ENCODE data around the gene NRXN2. TPM values are rescaled to one million over a fixed set of nuclear protein-coding genes. Genes with fewer than 3 reads are reported as not detected.

NRXN2 gene
- total and polyA plus RNA-seq, 3 experiments from 2014 or later = 0.55 to 0.75 TPM; not detected in 1

GRCh38 chr11:64731601-64732000, 8.6 kb upstream of the NRXN2 start:
- H3K27me3 ChIP-seq (ENCODE audit: insufficient read depth, low read length, poor library complexity, severe bottlenecking) = no peaks in the 10 kb centered on the region
- ChIA-PET POLR2A (no interaction called here), CTCF (no interaction called here)
- peaks cover 45% of the 10 kb centered on the region for H3K36me3 ChIP-seq (ENCODE audit: insufficient read depth, low read length)
- H3K4me1 ChIP-seq (ENCODE audit: insufficient read depth, low read length) = no peaks in the 10 kb centered on the region
- Mint-ChIP-seq H3K27ac (peak overlapping the region in 1 of 8 donors; percentile 18), H3K4me1 (peaks cover 15 to 24% (median 20%) of the 10 kb centered on the region in 3 donors), H3K4me3 (no peak overlapping the region), H3K9me3 (peaks cover 0 to 2% (median 0%) of the 10 kb centered on the region in 5 donors), H3K36me3 (peaks cover 4 to 85% (median 26%) of the 10 kb centered on the region in 3 donors), H3K27me3 (peaks cover 0 to 1% of the 10 kb centered on the region in 2 donors)
- DNase-seq = no peak
- no peaks in the 10 kb centered on the region for H3K9me3 ChIP-seq (ENCODE audit: low read length)
- no peak overlapping the region for H3K27ac ChIP-seq (ENCODE audit: low read depth, low read length)
- no peak overlapping the region for H3K4me3 ChIP-seq (ENCODE audit: low read length)

GRCh38 chr11:64729851-64730382, 6.9 kb upstream of the NRXN2 start:
- no peaks in the 10 kb centered on the region for H3K9me3 ChIP-seq (ENCODE audit: low read length)
- H3K4me3 ChIP-seq (ENCODE audit: low read length) = no peak overlapping the region
- no peak overlapping the region for H3K27ac ChIP-seq (ENCODE audit: low read depth, low read length)
- DNase-seq = no peak
- no peaks in the 10 kb centered on the region for H3K27me3 ChIP-seq (ENCODE audit: insufficient read depth, low read length, poor library complexity, severe bottlenecking)
- H3K27me3 Mint-ChIP-seq = no peaks in the 10 kb centered on the region
- H3K4me1 ChIP-seq (ENCODE audit: insufficient read depth, low read length) = no peaks in the 10 kb centered on the region
- peak overlapping the region in 3 of 8 donors; percentile 12 to 78 (median 70) for H3K27ac Mint-ChIP-seq
- H3K4me1 Mint-ChIP-seq = peaks cover 14 to 23% (median 20%) of the 10 kb centered on the region in 3 donors
- H3K36me3 Mint-ChIP-seq = peaks cover 4 to 72% (median 24%) of the 10 kb centered on the region in 3 donors
- peaks cover 29% of the 10 kb centered on the region for H3K36me3 ChIP-seq (ENCODE audit: insufficient read depth, low read length)
- H3K9me3 Mint-ChIP-seq = peaks cover 0 to 2% (median 0%) of the 10 kb centered on the region in 5 donors
- H3K4me3 Mint-ChIP-seq = no peak overlapping the region
- ChIA-PET CTCF (interaction anchor here (0.9 kb wide), 2 partner anchors 12 to 13 kb away, joined by 3 read pairs; no protein-coding TSS in a partner anchor), POLR2A (no interaction called here)

GRCh38 chr11:64728757-64729365, 5.9 kb upstream of the NRXN2 start:
- DNase-seq = no peak
- POLR2A ChIA-PET = interaction anchor here (0.6 kb wide), 2 partner anchors 10 to 21 kb away, joined by 4 to 5 read pairs; no protein-coding TSS in a partner anchor
- Mint-ChIP-seq H3K4me3 (no peak overlapping the region), H3K27ac (no peak overlapping the region), H3K9me3 (peaks cover 0 to 2% (median 0%) of the 10 kb centered on the region in 5 donors), H3K4me1 (peaks cover 13 to 27% (median 26%) of the 10 kb centered on the region in 3 donors), H3K27me3 (no peaks in the 10 kb centered on the region), H3K36me3 (peaks cover 4 to 63% (median 20%) of the 10 kb centered on the region in 3 donors)
- Histone ChIP-seq H3K9me3 (ENCODE audit: low read length) (no peaks in the 10 kb centered on the region), H3K36me3 (ENCODE audit: insufficient read depth, low read length) (peaks cover 22% of the 10 kb centered on the region), H3K27me3 (ENCODE audit: insufficient read depth, low read length, poor library complexity, severe bottlenecking) (no peaks in the 10 kb centered on the region), H3K27ac (ENCODE audit: low read depth, low read length) (no peak overlapping the region), H3K4me3 (ENCODE audit: low read length) (no peak overlapping the region), H3K4me1 (ENCODE audit: insufficient read depth, low read length) (peaks cover 2% of the 10 kb centered on the region)
- CTCF ChIA-PET = interaction anchor here (0.9 kb wide), 1 partner anchor 14 kb away, joined by 3 read pairs; no protein-coding TSS in a partner anchor

GRCh38 chr11:64726867-64727530, 4.0 kb upstream of the NRXN2 start:
- H3K36me3 Mint-ChIP-seq = peaks cover 4 to 49% (median 16%) of the 10 kb centered on the region in 3 donors
- no peak for DNase-seq
- POLR2A ChIA-PET = interaction anchor here (0.8 to 1.0 kb wide), 2 partner anchors 13 to 341 kb away, joined by 3 to 6 read pairs; no protein-coding TSS in a partner anchor
- peaks cover 0 to 2% (median 0%) of the 10 kb centered on the region in 5 donors for H3K9me3 Mint-ChIP-seq
- Histone ChIP-seq H3K9me3 (ENCODE audit: low read length) (no peaks in the 10 kb centered on the region), H3K4me3 (ENCODE audit: low read length) (no peak overlapping the region), H3K4me1 (ENCODE audit: insufficient read depth, low read length) (peaks cover 6% of the 10 kb centered on the region), H3K36me3 (ENCODE audit: insufficient read depth, low read length) (peaks cover 21% of the 10 kb centered on the region), H3K27me3 (ENCODE audit: insufficient read depth, low read length, poor library complexity, severe bottlenecking) (peaks cover 5% of the 10 kb centered on the region), H3K27ac (ENCODE audit: low read depth, low read length) (no peak overlapping the region)
- peak overlapping the region in 3 of 8 donors; percentile 63 to 70 (median 66) for H3K27ac Mint-ChIP-seq
- peaks cover 11 to 24% (median 20%) of the 10 kb centered on the region in 3 donors for H3K4me1 Mint-ChIP-seq
- CTCF ChIA-PET = no interaction called here
- peaks cover 3 to 6% of the 10 kb centered on the region in 2 donors for H3K27me3 Mint-ChIP-seq
- H3K4me3 Mint-ChIP-seq = no peak overlapping the region

GRCh38 chr11:64726211-64726641, 3.2 kb upstream of the NRXN2 start:
- Histone ChIP-seq H3K36me3 (ENCODE audit: insufficient read depth, low read length) (peaks cover 14% of the 10 kb centered on the region), H3K27me3 (ENCODE audit: insufficient read depth, low read length, poor library complexity, severe bottlenecking) (peaks cover 6% of the 10 kb centered on the region), H3K27ac (ENCODE audit: low read depth, low read length) (no peak overlapping the region), H3K4me3 (ENCODE audit: low read length) (no peak overlapping the region), H3K9me3 (ENCODE audit: low read length) (no peaks in the 10 kb centered on the region), H3K4me1 (ENCODE audit: insufficient read depth, low read length) (peaks cover 6% of the 10 kb centered on the region)
- peaks cover 11 to 20% (median 16%) of the 10 kb centered on the region in 3 donors for H3K4me1 Mint-ChIP-seq
- H3K9me3 Mint-ChIP-seq = peaks cover 0 to 2% (median 0%) of the 10 kb centered on the region in 5 donors
- no peak overlapping the region for H3K4me3 Mint-ChIP-seq
- H3K27ac Mint-ChIP-seq = peak overlapping the region in 1 of 8 donors; percentile 66
- no peak for DNase-seq
- H3K36me3 Mint-ChIP-seq = peaks cover 4 to 41% (median 9%) of the 10 kb centered on the region in 3 donors
- H3K27me3 Mint-ChIP-seq = peaks cover 7 to 12% of the 10 kb centered on the region in 2 donors
- ChIA-PET POLR2A (interaction anchor here (1.0 kb wide), 1 partner anchor 13 kb away, joined by 3 read pairs; no protein-coding TSS in a partner anchor), CTCF (interaction anchor here (0.6 to 1.2 kb wide), 2 partner anchors 26 to 38 kb away, joined by 3 read pairs; no protein-coding TSS in a partner anchor)

DNA sequence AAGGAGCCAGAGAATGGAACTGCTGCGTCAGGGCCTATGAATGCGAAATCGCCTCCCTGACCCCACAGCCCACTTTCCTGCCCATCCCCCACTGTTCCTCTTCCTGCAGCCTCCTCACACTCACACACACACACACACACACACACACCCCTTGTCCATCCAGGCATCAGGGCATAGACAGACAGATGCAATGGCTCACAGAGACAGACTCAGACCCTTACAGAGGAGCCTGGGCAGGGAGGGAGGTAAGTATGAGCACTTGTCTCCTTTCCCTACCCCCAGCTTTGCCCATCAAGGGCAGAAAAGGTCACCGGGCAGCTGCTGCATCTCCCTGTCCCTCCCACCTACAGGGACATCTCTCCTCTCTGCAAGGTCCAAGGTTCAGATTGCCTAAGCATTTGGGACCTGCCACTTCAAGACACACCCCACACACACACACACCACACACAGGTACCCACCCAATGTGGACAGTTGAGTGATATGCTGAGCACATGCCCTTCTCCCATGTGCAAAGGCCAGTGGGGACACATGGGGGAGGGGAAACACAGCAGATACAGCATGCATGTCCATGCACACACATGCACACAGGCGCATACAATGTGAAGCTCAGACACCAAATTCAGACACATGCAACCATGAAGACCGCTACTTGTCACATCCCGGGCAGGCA, 2.0 kb upstream of the NRXN2 start:
- Histone ChIP-seq H3K36me3 (ENCODE audit: insufficient read depth, low read length) (peaks cover 5% of the 10 kb centered on the region), H3K27ac (ENCODE audit: low read depth, low read length) (no peak overlapping the region), H3K4me1 (ENCODE audit: insufficient read depth, low read length) (peaks cover 6% of the 10 kb centered on the region), H3K27me3 (ENCODE audit: insufficient read depth, low read length, poor library complexity, severe bottlenecking) (peaks cover 6% of the 10 kb centered on the region), H3K4me3 (ENCODE audit: low read length) (no peak overlapping the region), H3K9me3 (ENCODE audit: low read length) (no peaks in the 10 kb centered on the region)
- ChIA-PET CTCF (interaction anchor here (1.2 kb wide), 1 partner anchor 37 kb away, joined by 3 read pairs; no protein-coding TSS in a partner anchor), POLR2A (no interaction called here)
- peak overlapping the region in 5 of 8 donors; percentile 27 to 70 (median 52) for H3K27ac Mint-ChIP-seq
- no peak for DNase-seq
- H3K4me3 Mint-ChIP-seq = peak overlapping the region in 3 of 7 donors; percentile 17 to 52 (median 50)
- peaks cover 0 to 31% (median 8%) of the 10 kb centered on the region in 3 donors for H3K36me3 Mint-ChIP-seq
- peaks cover 10 to 22% of the 10 kb centered on the region in 2 donors for H3K27me3 Mint-ChIP-seq
- H3K9me3 Mint-ChIP-seq = peaks cover 0 to 2% (median 0%) of the 10 kb centered on the region in 5 donors
- H3K4me1 Mint-ChIP-seq = peaks cover 10 to 20% (median 16%) of the 10 kb centered on the region in 3 donors
